Vagina (tissue), 2 donors: ENCODE results near the gene PNKD. TPM values are rescaled to one million over a fixed set of nuclear protein-coding genes. Genes with fewer than 3 reads are reported as not detected.

Experiments used
- DNase-seq, 2 donors: peaks; one replicate each; pipeline ENCODE4 v3.0.0-alpha.2; 2017; ENCODE audit errors: extremely low spot score in 2 of 2
- H3K27ac ChIP-seq: fragments of 200-600 bp; sonication (generic); one replicate; pipeline ENCODE4 v1.5.1; 2019
- H3K27me3 ChIP-seq: fragments of 200-600 bp; sonication (generic); one replicate; pipeline ENCODE4 v1.5.1; 2019
- H3K36me3 ChIP-seq, 2 donors: fragments of 200-600 bp; sonication (generic); one replicate each; pipeline ENCODE4 v1.5.1; 2017 to 2019
- H3K4me1 ChIP-seq: fragments of 200-600 bp; sonication (generic); one replicate; pipeline ENCODE4 v1.5.1; 2019
- H3K4me3 ChIP-seq, 2 donors: fragments of 200-600 bp; sonication (generic); 1 replicate in 1 of 2; 2 replicates in 1 of 2; pipeline ENCODE4 v1.5.1; 2016 to 2019
- H3K9me3 ChIP-seq: fragments of 200-600 bp; sonication (generic); one replicate; pipeline ENCODE4 v1.5.1; 2019
- POLR2A ChIP-seq, 2 donors: fragments of 450-650 bp; IDR thresholded peaks; one replicate each; pipeline ENCODE4 v1.6.1; 2017; ENCODE audit warnings: antibody characterized with exemption in 2 of 2, mild to moderate bottlenecking in 2 of 2, moderate library complexity in 2 of 2
- POLR2AphosphoS5 ChIP-seq, 2 donors: sonication (generic); formaldehyde crosslinking; IDR thresholded peaks; one replicate each; pipeline ENCODE4 v1.9.0; 2017; ENCODE audit warnings: antibody characterized with exemption in 2 of 2, mild to moderate bottlenecking in 2 of 2, low read depth in 1 of 2; ENCODE audit not compliant: insufficient read depth in 1 of 2
- intact Hi-C: fragments of 100-400 bp; cut with DNase I; formaldehyde crosslinking; loops from one replicate; pipeline ENCODE4 v1.15.1; 2023
- total RNA-seq: library from RNA; depleted of rRNA; stranded (reverse); fragments of >200 nt; gene quantifications from one replicate; pipeline ENCODE4 v1.2.3, GENCODE V29; 2016
- TF ChIP-seq, protein P1 (sequence below), 3 experiments: fragments of 450-650 bp in 2 of 3; fragments of 200-600 bp in 1 of 3; sonication (generic) in 1 of 3; IDR thresholded peaks; one replicate each; pipeline ENCODE4 v1.5.1; 2017 to 2019; ENCODE audit warnings: antibody characterized with exemption in 3 of 3, mild to moderate bottlenecking in 2 of 3, moderate library complexity in 2 of 3

PNKD gene
- total RNA-seq, 1 donor from 2014 or later: 28.7 TPM

DNA sequence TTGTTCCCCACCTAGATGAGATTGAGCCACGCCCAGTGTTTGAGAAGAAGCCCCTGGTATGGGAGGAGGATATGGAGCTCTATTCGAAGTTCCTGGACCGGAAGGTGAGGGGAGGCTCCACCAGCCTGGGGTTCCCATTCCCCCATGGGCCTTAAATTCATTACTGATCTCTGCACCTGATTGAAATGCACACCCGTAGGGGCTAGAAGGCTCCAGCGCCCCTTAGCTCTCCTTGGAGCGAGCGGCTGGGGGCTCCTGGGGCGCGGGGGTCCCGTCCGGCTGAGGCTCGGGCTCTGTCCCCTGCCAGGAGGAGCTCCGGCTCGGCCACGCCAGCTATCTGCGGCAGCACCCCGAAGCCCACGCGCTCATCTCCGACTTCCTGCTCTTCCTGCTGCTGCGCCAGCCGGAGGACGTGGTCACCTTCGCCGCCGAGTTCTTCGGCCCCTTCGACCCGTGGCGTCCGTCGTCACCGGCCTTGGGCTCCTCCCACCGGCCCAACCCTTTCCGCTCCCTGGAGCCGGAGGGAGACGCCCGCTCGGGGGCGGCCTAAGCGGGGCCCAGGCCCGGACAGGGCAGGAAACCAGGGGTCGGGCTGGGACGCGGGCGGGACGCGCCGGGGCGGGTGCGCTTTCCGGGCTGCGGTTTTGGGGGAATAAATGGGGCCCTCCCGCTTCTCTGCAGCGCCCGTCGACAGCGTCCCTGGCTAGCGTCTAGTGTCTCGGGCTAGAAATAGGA, 97.3 kb downstream of the PNKD start:
- intact Hi-C loops: no loop called here
- H3K4me1 ChIP-seq: peaks cover 26% of the 10 kb centered on the region
- peak; percentile 48 to 98 for TF ChIP-seq POLR2AphosphoS5 (IDR thresholded peaks at IDR 0.05; ENCODE audit: insufficient read depth in 1 of 2, low read depth in 1 of 2)
- TF ChIP-seq POLR2A (IDR thresholded peaks at IDR 0.05): peak in 1 of 2 donors; percentile 81
- TF ChIP-seq, protein P1, sequence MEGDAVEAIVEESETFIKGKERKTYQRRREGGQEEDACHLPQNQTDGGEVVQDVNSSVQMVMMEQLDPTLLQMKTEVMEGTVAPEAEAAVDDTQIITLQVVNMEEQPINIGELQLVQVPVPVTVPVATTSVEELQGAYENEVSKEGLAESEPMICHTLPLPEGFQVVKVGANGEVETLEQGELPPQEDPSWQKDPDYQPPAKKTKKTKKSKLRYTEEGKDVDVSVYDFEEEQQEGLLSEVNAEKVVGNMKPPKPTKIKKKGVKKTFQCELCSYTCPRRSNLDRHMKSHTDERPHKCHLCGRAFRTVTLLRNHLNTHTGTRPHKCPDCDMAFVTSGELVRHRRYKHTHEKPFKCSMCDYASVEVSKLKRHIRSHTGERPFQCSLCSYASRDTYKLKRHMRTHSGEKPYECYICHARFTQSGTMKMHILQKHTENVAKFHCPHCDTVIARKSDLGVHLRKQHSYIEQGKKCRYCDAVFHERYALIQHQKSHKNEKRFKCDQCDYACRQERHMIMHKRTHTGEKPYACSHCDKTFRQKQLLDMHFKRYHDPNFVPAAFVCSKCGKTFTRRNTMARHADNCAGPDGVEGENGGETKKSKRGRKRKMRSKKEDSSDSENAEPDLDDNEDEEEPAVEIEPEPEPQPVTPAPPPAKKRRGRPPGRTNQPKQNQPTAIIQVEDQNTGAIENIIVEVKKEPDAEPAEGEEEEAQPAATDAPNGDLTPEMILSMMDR (IDR thresholded peaks at IDR 0.05): no peak
- H3K27me3 ChIP-seq: no peaks in the 10 kb centered on the region
- no peaks in the 10 kb centered on the region for H3K36me3 ChIP-seq
- DNase-seq: no peak
- H3K9me3 ChIP-seq: no peaks in the 10 kb centered on the region
- H3K27ac ChIP-seq: peak overlapping the region; percentile 84
- H3K4me3 ChIP-seq: peak overlapping the region; percentile 45 to 63

DNA sequence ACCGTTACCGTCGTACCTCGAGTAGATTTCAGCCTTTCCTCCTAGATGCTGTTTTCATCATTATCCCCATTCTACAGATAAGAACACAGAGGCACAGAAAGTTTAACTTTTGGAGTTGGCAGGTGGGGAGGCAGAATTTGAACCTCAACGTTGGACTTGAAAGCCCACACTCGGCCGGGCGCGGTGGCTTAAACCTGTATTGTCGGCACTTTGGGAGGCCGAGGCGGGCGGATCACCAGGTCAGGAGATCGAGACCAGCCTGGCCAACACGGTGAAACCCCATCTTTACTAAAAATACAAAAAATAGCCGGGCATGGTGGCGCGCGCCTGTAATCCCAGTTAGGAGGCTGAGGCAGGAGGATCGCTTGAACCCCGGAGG, 97.8 kb downstream of the PNKD start:
- no peaks in the 10 kb centered on the region for H3K36me3 ChIP-seq
- intact Hi-C loops: no loop called here
- peak overlapping the region; percentile 45 to 63 for H3K4me3 ChIP-seq
- TF ChIP-seq POLR2A (IDR thresholded peaks at IDR 0.05) (no peak), POLR2AphosphoS5 (IDR thresholded peaks at IDR 0.05; ENCODE audit: insufficient read depth in 1 of 2, low read depth in 1 of 2) (peak in 1 of 2 donors; percentile 47)
- TF ChIP-seq, protein P1 (IDR thresholded peaks at IDR 0.05): no peak
- H3K4me1 ChIP-seq: peaks cover 26% of the 10 kb centered on the region
- no peak for DNase-seq
- no peaks in the 10 kb centered on the region for H3K9me3 ChIP-seq
- H3K27ac ChIP-seq: peak overlapping the region; percentile 84
- no peaks in the 10 kb centered on the region for H3K27me3 ChIP-seq

DNA sequence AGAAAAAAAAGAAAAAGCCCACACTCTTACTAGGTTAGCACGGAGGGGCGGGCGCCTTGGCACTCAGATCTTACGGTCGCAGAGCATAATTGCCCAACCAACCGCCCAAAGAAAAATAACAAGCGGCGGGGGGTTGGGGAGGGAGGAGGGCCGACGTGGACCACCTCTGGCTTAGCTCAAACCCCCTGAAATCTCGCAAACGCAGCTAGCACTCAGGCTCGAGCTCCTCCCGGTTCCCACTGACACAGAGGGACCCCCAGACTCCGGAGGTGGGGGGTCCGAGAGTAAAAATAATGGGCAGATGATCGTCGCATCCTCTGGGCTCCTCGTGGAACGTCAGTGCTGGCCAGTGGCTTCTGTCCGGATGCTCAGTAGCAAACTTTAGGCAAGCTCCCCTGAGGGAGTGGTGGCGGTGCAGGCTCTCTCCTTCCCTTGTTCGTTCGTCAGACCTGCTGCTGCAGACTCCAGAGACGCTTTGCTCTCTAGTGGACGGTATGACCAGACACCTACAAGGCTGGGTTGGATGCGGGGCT, 98.4 kb downstream of the PNKD start:
- no peak for TF ChIP-seq POLR2A (IDR thresholded peaks at IDR 0.05)
- TF ChIP-seq, protein P1 (IDR thresholded peaks at IDR 0.05): peak in 1 of 3 experiments; percentile 7
- Histone ChIP-seq H3K4me3 (peak overlapping the region; percentile 45 to 63), H3K36me3 (no peaks in the 10 kb centered on the region), H3K27me3 (no peaks in the 10 kb centered on the region), H3K27ac (peak overlapping the region; percentile 84), H3K9me3 (no peaks in the 10 kb centered on the region), H3K4me1 (peaks cover 26% of the 10 kb centered on the region)
- no peak for DNase-seq
- intact Hi-C loops: no loop called here

DNA sequence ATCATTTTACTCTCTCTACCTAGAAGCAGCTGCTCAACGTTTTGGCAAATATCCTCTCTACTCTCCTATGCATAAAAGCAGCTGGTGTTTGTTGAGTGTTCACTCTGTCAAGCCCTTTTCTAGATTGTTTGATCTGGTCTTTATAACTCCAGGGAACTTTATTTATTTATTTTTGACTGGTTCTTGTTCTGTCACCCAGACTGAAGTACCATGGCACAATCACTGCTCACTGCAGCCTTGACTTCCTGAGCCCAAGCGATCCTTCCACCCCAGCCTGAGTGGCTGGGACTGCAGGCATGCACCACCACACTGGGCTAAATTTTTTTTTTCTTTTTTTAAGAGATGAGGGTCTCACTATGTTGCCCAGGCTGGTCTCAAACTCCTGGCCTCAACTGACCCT, 99.0 kb downstream of the PNKD start:
- Histone ChIP-seq H3K9me3 (no peaks in the 10 kb centered on the region), H3K4me1 (peaks cover 26% of the 10 kb centered on the region), H3K27me3 (no peaks in the 10 kb centered on the region), H3K4me3 (no peak overlapping the region), H3K36me3 (no peaks in the 10 kb centered on the region), H3K27ac (peak overlapping the region; percentile 84)
- no peak for TF ChIP-seq POLR2AphosphoS5 (IDR thresholded peaks at IDR 0.05; ENCODE audit: insufficient read depth in 1 of 2, low read depth in 1 of 2)
- no peak for TF ChIP-seq POLR2A (IDR thresholded peaks at IDR 0.05)
- TF ChIP-seq, protein P1 (IDR thresholded peaks at IDR 0.05): no peak
- intact Hi-C loops: no loop called here
- DNase-seq: no peak

DNA sequence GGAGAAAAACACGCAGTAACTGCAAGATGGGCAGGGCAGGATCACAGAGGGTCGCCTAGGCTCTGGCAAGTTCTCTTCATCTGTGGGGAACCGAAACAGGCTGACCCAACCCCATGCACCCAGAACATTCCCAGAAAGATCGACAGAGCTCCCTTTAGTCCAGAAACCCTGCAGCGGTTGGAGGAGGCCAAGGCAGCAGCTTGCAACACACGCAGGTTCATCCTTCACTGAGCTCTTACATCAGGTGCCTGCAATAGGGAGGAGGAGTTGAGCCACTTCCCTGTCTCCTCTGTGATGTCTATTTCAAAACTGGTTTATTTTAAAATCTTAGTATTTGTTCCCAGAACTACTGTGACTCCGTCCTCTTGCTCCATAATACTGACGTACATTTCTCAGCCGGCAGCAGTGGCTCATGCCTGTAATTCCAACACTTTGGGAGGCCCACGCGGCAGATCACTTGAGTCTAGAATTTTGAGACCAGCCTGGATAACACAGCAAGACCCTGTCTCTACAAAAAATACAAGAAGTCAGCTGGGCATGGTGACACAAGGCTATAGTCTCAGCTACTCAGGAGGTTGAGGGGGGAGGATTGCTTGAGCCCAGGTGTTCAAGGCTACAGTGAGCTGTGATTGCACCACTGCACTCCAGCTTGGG, 100.2 kb downstream of the PNKD start:
- no peaks in the 10 kb centered on the region for H3K9me3 ChIP-seq
- no peak overlapping the region for H3K4me3 ChIP-seq
- no peak for DNase-seq
- H3K27me3 ChIP-seq: no peaks in the 10 kb centered on the region
- peaks cover 26% of the 10 kb centered on the region for H3K4me1 ChIP-seq
- no peaks in the 10 kb centered on the region for H3K36me3 ChIP-seq
- peak overlapping the region; percentile 84 for H3K27ac ChIP-seq
- intact Hi-C loops: no loop called here
- TF ChIP-seq, protein P1 (IDR thresholded peaks at IDR 0.05): no peak
- no peak for TF ChIP-seq POLR2A (IDR thresholded peaks at IDR 0.05)
- peak; percentile 25 to 56 for TF ChIP-seq POLR2AphosphoS5 (IDR thresholded peaks at IDR 0.05; ENCODE audit: insufficient read depth in 1 of 2, low read depth in 1 of 2)
